ENCODE results near the gene ARPC1B. TPM values are rescaled to one million over a fixed set of nuclear protein-coding genes. Genes with fewer than 3 reads are reported as not detected.
"Not testable (repeated sequence)": the region's sequence is repeated elsewhere in the genome, so short reads cannot be mapped to it uniquely, and the experiment has no call there.

ARPC1B gene
- polyA plus RNA-seq, 6 donors from 2014 or later: 434 to 595 (median 483) TPM

GRCh38 chr7:99386584-99387238 is 12.2 kb downstream of the ARPC1B start:
- peaks cover 13 to 42% (median 27%) of the 10 kb centered on the region in 3 donors for H3K4me1 Mint-ChIP-seq
- H3K9me3 Mint-ChIP-seq: no peaks in the 10 kb centered on the region
- DNase-seq (peak; percentile 25), ATAC-seq (ENCODE audit: low read depth in 2 of 2) (peak; percentile 53 to 65)
- no peaks in the 10 kb centered on the region for H3K27me3 Mint-ChIP-seq
- H3K36me3 Mint-ChIP-seq: no peaks in the 10 kb centered on the region
- peak overlapping the region in 4 of 6 donors; percentile 42 to 94 (median 82) for H3K27ac Mint-ChIP-seq
- H3K4me3 Mint-ChIP-seq: no peak overlapping the region

GRCh38 chr7:99387239-99387635 is 12.7 kb downstream of the ARPC1B start:
- not testable (repeated sequence) for H3K9me3 Mint-ChIP-seq; DNase-seq; ATAC-seq (ENCODE audit: low read depth in 2 of 2); H3K36me3 Mint-ChIP-seq; H3K27me3 Mint-ChIP-seq
- Mint-ChIP-seq H3K4me3 (peak overlapping the region in 1 of 8 donors; percentile 21), H3K27ac (peak overlapping the region in 2 of 6 donors; percentile 42 to 94), H3K4me1 (peaks cover 13 to 42% (median 27%) of the 10 kb centered on the region in 3 donors)

- Mint-ChIP-seq H3K9me3 (no peaks in the 10 kb centered on the region), H3K27me3 (no peaks in the 10 kb centered on the region), H3K27ac (no peak overlapping the region), H3K4me1 (peaks cover 13 to 41% (median 33%) of the 10 kb centered on the region in 3 donors), H3K36me3 (no peaks in the 10 kb centered on the region), H3K4me3 (no peak overlapping the region)
- DNase-seq (no peak), ATAC-seq (ENCODE audit: low read depth in 2 of 2) (no peak)
Observed at GRCh38 chr7:99387912-99388311, 13.4 kb downstream of the ARPC1B start.

GRCh38 chr7:99389772-99390171 is 15.2 kb downstream of the ARPC1B start:
- no peak overlapping the region for H3K4me3 Mint-ChIP-seq
- peaks cover 16 to 39% (median 36%) of the 10 kb centered on the region in 3 donors for H3K4me1 Mint-ChIP-seq
- H3K27ac Mint-ChIP-seq: peak overlapping the region in 1 of 6 donors; percentile 67
- no peak for ATAC-seq (ENCODE audit: low read depth in 2 of 2)
- no peaks in the 10 kb centered on the region for H3K9me3 Mint-ChIP-seq
- no peak for DNase-seq
- no peaks in the 10 kb centered on the region for H3K27me3 Mint-ChIP-seq
- no peaks in the 10 kb centered on the region for H3K36me3 Mint-ChIP-seq

GRCh38 chr7:99390941-99391602 is 16.5 kb downstream of the ARPC1B start:
- H3K4me3 Mint-ChIP-seq: peak overlapping the region in 1 of 8 donors; percentile 45
- H3K36me3 Mint-ChIP-seq: no peaks in the 10 kb centered on the region
- no peaks in the 10 kb centered on the region for H3K9me3 Mint-ChIP-seq
- no peak for DNase-seq
- no peaks in the 10 kb centered on the region for H3K27me3 Mint-ChIP-seq
- peak overlapping the region in 1 of 6 donors; percentile 30 for H3K27ac Mint-ChIP-seq
- no peak for ATAC-seq (ENCODE audit: low read depth in 2 of 2)
- H3K4me1 Mint-ChIP-seq: peaks cover 15 to 35% (median 23%) of the 10 kb centered on the region in 3 donors

- H3K36me3 Mint-ChIP-seq: no peaks in the 10 kb centered on the region
- no peak for ATAC-seq (ENCODE audit: low read depth in 2 of 2)
Observed at GRCh38 chr7:99392046-99392445, 17.5 kb downstream of the ARPC1B start.

GRCh38 chr7:99392659-99393354 is 18.3 kb downstream of the ARPC1B start:
- peak; percentile 94 to 97 for ATAC-seq (ENCODE audit: low read depth in 2 of 2)
- peaks cover 14 to 27% (median 23%) of the 10 kb centered on the region in 3 donors for H3K4me1 Mint-ChIP-seq
- peak overlapping the region; percentile 78 to 91 (median 88) for H3K4me3 Mint-ChIP-seq
- peak; percentile 81 for DNase-seq
- H3K36me3 Mint-ChIP-seq: peaks cover 0 to 4% of the 10 kb centered on the region in 2 donors
- no peaks in the 10 kb centered on the region for H3K27me3 Mint-ChIP-seq
- no peaks in the 10 kb centered on the region for H3K9me3 Mint-ChIP-seq
- peak overlapping the region; percentile 80 to 93 (median 89) for H3K27ac Mint-ChIP-seq

More at GRCh38 chr7:99392046-99392445, 17.5 kb downstream of the ARPC1B start:
- Mint-ChIP-seq H3K9me3 (no peaks in the 10 kb centered on the region), H3K4me3 (peak overlapping the region in 5 of 8 donors; percentile 45 to 90 (median 51)), H3K27me3 (no peaks in the 10 kb centered on the region), H3K27ac (peak overlapping the region in 3 of 6 donors; percentile 30 to 93 (median 87)), H3K4me1 (peaks cover 12 to 28% (median 20%) of the 10 kb centered on the region in 3 donors)
- no peak for DNase-seq

- DNase-seq: no peak
- Mint-ChIP-seq H3K27me3 (no peaks in the 10 kb centered on the region), H3K36me3 (peaks cover 0 to 11% of the 10 kb centered on the region in 2 donors), H3K4me1 (peaks cover 20 to 31% (median 29%) of the 10 kb centered on the region in 3 donors), H3K27ac (peak overlapping the region; percentile 80 to 93 (median 89)), H3K4me3 (peak overlapping the region; percentile 78 to 91 (median 88)), H3K9me3 (no peaks in the 10 kb centered on the region)
- no peak for ATAC-seq (ENCODE audit: low read depth in 2 of 2)
Observed at GRCh38 chr7:99393355-99394187, 19.0 kb downstream of the ARPC1B start.

GRCh38 chr7:99394188-99394502 is 19.6 kb downstream of the ARPC1B start:
- no peak for DNase-seq
- peaks cover 24 to 35% (median 29%) of the 10 kb centered on the region in 3 donors for H3K4me1 Mint-ChIP-seq
- H3K4me3 Mint-ChIP-seq: peak overlapping the region in 3 of 8 donors; percentile 66 to 79 (median 78)
- H3K27me3 Mint-ChIP-seq: no peaks in the 10 kb centered on the region
- peak overlapping the region in 2 of 6 donors; percentile 69 to 86 for H3K27ac Mint-ChIP-seq
- H3K9me3 Mint-ChIP-seq: no peaks in the 10 kb centered on the region
- ATAC-seq (ENCODE audit: low read depth in 2 of 2): no peak
- H3K36me3 Mint-ChIP-seq: peaks cover 0 to 11% of the 10 kb centered on the region in 2 donors

- no peaks in the 10 kb centered on the region for H3K27me3 Mint-ChIP-seq
- ATAC-seq (ENCODE audit: low read depth in 2 of 2): no peak
- peaks cover 0 to 14% of the 10 kb centered on the region in 2 donors for H3K36me3 Mint-ChIP-seq
- DNase-seq: no peak
- peak overlapping the region in 1 of 6 donors; percentile 47 for H3K27ac Mint-ChIP-seq
- H3K4me3 Mint-ChIP-seq: no peak overlapping the region
- no peaks in the 10 kb centered on the region for H3K9me3 Mint-ChIP-seq
- H3K4me1 Mint-ChIP-seq: peaks cover 24 to 36% (median 35%) of the 10 kb centered on the region in 3 donors
Observed at GRCh38 chr7:99395616-99396327, 21.2 kb downstream of the ARPC1B start.

GRCh38 chr7:99396418-99397296 is 22.1 kb downstream of the ARPC1B start:
- ATAC-seq (ENCODE audit: low read depth in 2 of 2) (no peak), DNase-seq (no peak)
- H3K4me1 Mint-ChIP-seq: peaks cover 29 to 42% (median 35%) of the 10 kb centered on the region in 3 donors
- peak overlapping the region in 5 of 6 donors; percentile 18 to 84 (median 37) for H3K27ac Mint-ChIP-seq
- peaks cover 0 to 19% of the 10 kb centered on the region in 2 donors for H3K36me3 Mint-ChIP-seq
- H3K27me3 Mint-ChIP-seq: no peaks in the 10 kb centered on the region
- H3K9me3 Mint-ChIP-seq: no peaks in the 10 kb centered on the region
- peak overlapping the region in 1 of 8 donors; percentile 9 for H3K4me3 Mint-ChIP-seq
